ENCODE measurements around the gene NR1D2.

NR1D2 gene

GRCh38 chr3:23932571-23932970 is 12.5 kb upstream of the NR1D2 start:
- DNase-seq: no peak

DNA sequence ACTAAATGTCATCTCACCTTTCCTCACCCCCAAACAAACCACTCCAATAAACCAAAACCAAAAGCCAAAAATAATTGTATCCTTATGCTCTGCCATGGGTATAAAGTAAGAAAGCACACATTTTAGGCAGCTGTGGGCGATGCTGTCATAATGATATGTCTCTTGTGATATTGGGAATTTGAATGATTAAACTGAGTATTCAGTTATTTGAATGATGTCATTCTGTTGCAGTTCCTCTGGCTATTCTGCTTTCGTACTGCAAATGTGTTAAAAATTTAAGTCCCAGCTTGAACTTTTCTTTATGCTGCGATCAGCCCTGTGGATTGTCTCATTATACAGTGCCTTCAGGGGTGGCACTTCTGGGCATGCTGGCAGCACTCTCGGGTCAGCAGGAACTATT is 10.8 kb upstream of the NR1D2 start:
- DNase-seq: no peak

DNA sequence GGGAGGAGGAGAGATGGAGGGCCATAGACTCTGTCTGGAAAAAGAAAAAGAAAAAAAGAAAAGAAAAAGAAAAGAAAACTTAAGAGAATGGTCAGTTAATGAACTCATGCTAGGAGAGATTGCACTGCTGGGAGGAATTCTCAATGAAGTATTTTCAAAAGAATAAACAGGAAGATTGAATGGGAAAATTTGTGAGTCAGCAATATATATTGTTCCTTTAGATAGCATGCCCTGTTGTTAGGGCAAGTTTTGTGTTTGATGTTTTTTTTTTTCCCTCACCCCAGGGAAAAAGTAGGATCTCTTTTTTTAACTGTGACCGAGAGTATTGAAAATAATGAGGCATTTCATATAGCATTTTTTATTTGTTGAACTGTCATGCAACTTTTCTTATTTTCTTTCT is 7.8 kb upstream of the NR1D2 start:
- no peak for DNase-seq

GRCh38 chr3:23938688-23939087 is 6.4 kb upstream of the NR1D2 start:
- DNase-seq: no peak

DNA sequence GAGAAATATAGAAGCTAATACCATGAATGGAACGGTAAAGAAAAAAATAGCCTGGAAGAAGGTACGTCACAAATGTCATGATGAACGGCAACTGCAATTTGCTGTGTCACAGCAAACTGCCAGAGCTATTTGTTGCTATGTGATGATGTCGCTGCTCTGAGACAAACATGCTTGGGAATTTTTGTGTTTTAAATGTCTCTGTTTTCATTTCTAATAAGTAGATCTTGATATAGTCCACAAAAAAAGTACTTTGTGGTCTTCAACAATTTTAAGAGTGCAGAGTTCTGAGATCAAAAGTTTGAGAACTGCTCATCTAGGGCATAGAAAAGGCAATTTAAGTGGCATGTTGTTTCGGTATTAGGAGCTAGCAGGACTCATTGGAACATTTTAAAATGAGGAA is 4.3 kb upstream of the NR1D2 start:
- DNase-seq: no peak

- DNase-seq: no peak
These were observed 3.6 kb upstream of the NR1D2 start for GRCh38 chr3:23941440-23941839.

DNA sequence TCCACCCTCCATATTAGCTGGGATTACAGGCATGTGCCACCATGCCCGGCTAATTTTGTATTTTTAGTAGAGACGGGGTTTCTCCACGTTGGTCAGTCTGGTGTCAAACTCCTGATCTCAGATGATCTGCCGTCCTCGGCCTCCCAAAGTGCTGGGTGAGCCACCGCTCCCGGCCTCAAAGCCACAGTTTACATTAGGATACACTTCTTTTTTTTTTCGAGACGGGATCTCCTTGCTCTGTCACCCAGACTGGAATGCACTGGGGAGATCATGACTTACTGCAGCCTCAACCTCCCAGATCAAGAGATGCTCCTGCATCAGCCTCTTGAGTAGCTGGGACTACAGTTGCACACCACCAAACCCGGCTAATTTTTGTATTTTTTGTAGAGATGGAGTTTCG is 2.5 kb upstream of the NR1D2 start:
- DNase-seq: no peak

DNA sequence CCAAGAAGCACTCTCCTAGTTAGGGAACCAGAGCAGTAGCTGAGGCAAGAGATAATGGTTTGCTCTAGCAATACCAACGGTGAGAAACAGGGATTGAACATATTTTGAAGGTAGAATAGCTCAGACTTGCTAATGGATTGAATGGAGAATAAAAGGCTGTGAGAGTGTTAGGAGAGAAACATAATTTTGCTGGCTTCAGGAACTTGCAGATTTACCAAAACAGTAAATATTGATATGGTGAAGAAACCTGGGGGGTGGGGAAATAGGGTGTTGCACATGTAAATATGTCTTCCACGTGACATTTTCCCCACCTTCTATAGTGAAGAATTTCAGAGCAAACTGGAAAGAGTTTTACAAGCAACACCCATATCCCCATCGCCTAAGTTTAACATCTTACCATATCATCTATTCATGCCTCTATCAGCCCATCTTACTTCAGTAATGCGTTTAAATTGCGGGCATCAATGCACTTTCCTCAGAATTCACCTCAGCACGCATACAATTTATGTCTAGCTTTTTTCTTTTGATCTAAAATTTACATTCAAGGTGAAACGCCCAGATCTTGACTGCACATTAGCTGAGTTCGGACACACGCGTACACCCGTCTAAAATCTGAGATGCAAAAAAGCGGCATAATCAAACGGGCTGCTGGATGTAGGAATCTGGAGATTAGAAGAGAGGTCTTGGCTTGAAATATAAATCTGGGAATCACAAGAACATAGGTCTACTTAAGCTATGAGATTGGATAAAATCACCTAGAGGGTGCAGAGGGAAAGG is 891 bp upstream of the NR1D2 start:
- no peak for DNase-seq

DNA sequence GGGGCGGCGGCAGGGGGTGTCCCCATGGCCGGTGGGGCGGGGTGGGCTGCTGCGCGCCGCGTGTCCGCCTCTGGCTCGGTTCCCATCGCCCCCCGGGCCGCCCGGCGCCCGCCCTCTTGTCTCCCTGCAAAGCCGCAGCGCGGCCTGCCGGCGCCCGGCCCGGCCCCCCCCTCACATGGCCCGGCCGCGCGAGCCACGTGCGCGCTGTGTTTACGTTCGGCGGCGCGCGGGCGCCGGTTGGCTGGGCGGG is 502 bp downstream of the NR1D2 start:
- no peak for DNase-seq

GRCh38 chr3:23945913-23946687 is 1.0 kb downstream of the NR1D2 start:
- DNase-seq: peak; percentile 98

DNA sequence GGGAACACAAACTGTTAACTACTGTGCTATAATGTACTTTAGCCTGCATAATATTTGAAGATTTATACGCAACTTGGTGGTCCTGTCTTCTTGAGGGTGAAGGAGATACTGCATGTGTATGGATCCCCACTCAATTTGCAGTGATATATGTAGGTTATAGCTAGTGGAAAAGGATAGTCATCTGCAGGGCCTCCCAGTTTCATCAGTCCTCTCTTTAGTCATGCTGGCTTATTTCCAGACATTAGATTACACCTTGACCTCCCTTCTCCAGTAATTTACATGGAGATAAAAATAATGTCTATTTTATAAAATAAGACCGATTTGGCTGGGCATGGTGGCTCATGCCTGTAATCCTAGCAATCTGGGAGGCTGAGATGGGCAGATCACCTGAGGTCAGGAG is 3.7 kb downstream of the NR1D2 start:
- DNase-seq: no peak

DNA sequence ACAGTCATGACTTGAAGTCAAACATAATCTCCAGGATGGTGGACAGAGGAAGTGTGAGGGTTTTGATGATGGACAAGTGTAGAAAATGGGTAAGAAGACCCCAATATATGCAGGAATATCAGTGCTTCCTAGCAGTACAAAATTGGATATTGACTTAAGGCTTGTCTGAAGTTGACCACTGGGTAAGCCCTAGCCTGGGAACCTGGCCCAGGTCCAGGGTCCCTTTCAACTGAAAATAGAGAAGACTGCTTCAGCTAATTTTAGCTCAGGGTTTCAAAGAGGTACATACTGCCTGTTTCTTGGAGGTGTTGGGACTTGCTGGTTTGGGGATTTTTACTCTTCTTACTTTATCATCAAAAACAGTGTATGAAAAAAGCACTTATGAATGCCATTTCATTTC is 4.7 kb downstream of the NR1D2 start:
- DNase-seq: no peak

GRCh38 chr3:23950293-23950692 is 5.2 kb downstream of the NR1D2 start:
- DNase-seq: no peak

GRCh38 chr3:23952646-23953045 is 7.6 kb downstream of the NR1D2 start:
- no peak for DNase-seq

DNA sequence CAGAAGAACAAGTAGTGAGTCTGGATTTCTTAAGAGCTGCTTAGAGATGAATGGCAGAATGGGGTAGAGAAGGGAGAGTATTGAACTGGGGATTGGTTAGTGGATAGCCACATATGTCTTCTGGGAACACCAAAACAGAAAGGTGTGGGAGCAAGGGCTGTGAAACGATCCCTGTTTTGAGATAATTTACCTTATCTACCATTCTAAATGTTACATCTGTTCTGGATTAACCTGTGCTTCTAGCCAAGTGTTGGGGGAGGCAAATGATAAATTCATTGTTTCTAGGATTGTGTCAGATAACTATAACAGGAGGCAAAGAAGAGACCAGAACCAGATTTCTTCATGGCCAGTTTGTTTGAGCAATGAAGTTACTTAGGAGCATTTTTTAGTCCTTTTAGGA is 8.4 kb downstream of the NR1D2 start:
- DNase-seq: no peak

DNA sequence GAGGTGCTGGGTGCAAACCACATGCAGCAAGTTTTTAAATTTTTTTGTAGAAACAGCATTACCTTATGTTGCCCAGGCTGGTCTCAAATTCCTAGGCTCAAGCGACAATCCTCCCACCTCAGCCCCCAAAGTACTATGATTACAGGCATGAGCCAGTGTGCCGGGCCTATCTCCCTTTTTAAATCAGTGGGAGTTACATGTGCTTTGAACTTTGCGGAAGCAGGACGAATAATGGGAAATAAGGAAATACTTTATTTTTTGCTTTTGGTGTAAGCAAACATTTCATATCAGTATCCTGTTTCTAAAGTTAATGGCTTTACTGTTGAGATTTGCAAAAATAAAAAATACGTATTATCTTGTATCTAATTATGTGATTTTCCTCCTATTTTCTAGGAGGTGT is 9.1 kb downstream of the NR1D2 start:
- DNase-seq: no peak

DNA sequence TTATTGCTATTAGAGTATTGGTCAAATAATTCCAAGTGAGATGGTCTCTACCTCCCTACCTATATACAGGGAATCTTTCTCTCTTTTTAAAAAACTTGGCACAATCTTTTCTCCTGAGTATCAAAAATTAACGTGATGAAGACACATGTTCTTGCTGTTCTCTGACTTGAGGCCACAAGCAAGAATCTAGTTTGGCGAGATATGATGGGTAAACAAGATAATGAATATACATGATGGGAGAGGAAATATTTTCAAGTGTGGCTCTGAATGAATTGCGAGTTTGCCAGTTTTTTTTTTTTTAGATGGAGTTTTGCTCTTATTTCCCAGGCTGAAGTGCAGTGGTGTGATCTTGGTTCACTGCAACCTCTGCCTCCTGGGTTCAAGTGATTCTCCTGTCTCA is 11.6 kb downstream of the NR1D2 start:
- DNase-seq: no peak

DNA sequence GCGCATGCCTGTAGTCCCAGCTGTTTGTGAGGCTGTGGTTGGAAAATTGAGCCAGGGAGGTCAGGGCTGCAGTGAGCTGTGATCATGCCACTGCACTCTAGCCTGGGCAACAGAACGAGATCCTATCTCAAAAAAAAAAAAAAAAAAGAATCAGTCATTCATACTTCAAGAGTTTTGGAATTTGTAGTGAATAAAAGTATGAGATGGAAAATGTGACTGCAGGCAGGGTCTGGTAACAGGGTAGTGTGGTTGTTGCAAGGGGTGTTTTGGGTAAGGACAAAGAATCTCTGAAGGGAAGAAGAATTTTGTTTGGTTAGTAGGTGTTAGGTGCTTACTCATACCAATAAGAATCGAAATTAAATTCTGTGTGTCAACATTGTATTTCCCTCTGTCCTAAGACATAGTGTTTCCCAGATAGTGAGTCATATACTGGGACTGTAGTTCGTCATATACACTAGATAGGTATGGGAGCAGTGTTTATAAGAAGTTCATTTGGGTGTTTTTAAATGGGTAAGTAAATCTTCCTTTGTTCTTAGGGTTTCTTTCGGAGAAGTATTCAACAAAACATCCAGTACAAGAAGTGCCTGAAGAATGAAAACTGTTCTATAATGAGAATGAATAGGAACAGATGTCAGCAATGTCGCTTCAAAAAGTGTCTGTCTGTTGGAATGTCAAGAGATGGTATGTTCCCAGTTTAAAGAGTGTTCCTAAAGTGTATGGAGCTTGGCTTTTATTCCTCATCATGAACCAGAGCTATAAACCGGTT is 14.2 kb downstream of the NR1D2 start:
- no peak for DNase-seq

DNA sequence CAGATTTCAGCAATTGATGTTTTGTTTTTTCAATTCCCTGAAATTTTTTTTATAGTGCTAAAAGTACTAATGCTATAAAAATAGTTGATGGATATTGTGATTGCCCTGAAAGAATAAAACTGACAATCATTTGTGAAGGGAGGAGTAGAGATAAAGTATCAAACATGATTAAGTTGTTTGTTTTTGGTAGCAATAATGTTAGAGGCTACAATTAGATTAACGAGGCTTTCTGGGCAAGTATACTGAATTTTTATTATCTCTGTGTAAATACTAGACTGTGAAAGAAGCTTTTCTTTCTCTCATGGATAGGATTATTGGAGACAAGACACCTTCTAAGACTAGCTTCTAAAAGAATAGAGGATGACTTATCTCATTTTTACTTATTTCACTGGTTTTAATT is 15.6 kb downstream of the NR1D2 start:
- DNase-seq: no peak

DNA sequence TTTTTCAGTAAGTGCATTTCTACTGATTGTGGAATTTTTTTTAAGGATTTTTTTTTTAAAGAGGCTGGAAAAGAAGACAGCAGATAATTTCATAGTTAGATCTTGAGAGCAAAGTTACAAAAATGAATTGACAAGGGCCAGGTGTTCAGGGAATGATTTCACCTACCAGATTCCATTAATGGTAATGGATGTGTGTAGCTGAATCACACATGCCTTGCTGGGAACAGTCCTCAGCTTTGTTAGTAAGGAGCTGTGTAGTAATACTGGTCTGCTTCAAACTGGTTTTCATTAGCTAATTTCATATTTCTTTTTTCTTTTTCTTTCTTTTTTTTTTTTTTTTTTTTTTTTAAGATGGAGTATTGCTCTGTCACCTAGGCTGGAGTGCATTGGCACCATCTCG is 16.0 kb downstream of the NR1D2 start:
- no peak for DNase-seq

- DNase-seq: no peak
These were observed 16.8 kb downstream of the NR1D2 start for GRCh38 chr3:23961913-23962312.

DNA sequence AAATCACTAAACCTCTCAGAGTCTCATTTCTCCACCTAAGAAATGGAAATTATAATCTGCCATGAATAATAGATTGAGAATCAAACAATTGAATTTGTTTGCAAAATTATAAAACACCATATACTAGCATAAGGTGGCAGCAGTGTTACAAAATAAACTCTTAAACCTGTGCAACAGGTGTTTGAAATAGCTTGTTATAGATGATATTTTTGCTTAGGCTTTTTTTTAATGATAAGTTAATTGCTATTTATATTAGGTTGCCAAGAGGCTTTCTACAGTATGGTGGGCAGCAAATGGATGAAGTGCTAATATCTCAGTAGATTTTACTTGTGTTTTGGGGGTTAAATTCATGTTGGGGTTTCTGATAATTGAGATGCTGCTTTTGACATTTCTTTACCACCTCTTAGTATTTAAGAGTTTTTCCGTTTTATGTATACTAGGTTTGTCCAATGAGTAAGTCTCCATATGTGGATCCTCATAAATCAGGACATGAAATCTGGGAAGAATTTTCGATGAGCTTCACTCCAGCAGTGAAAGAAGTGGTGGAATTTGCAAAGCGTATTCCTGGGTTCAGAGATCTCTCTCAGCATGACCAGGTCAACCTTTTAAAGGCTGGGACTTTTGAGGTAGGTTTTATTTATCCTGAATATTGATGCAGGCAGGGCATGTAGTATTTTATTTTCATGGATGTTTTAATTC is 19.6 kb downstream of the NR1D2 start:
- DNase-seq: no peak

DNA sequence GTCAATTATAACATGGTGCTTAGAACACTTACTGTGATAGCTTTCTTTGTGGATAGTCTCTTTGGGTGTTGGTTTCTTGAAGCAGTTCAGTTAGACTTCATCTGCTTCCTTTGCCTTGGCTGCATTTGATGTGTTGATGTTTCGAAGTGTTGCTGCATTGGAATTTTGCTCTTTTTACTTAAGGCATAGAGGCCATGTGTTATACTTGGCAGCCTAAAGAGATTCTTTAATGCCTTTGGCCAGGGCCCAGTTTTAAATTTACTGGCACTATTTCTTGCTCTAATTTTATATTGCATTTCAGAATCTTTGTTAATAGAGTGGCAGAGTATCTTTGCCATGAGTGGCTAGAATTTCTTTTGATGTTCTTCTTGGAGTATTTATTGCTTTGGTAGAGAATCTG is 21.2 kb downstream of the NR1D2 start:
- DNase-seq: no peak
